ENCODE data around the gene RBM48. TPM values are rescaled to one million over a fixed set of nuclear protein-coding genes. Genes with fewer than 3 reads are reported as not detected.
"Not testable (repeated sequence)": the region's sequence is repeated elsewhere in the genome, so short reads cannot be mapped to it uniquely, and the experiment has no call there.

RBM48 gene
- total and polyA plus RNA-seq, 2 of the 8 experiments (the other 6 are each of a cell fraction or from before 2014, with no cell fraction given) = 4.3 to 8.6 TPM

GRCh38 chr7:92543542-92543941, 14.9 kb downstream of the RBM48 start:
- H4K91ac ChIP-seq (replicated peaks; ENCODE audit: insufficient read length, low read length); H2BK120ac ChIP-seq (replicated peaks; ENCODE audit: low read depth, low read length); H4K20me1 ChIP-seq (replicated peaks in 1 of 2; ENCODE audit: control insufficient read depth in 1 of 2, insufficient read depth in 2 of 2, low read length in 2 of 2); H3K4me3 ChIP-seq (ENCODE audit: extremely low read depth in 1 of 4, insufficient read depth in 2 of 4, low read depth in 3 of 4, low read length in 4 of 4); H4K8ac ChIP-seq (ENCODE audit: extremely low read depth, insufficient read depth, low read length); H3K4ac ChIP-seq (replicated peaks; ENCODE audit: insufficient read length, low read depth, low read length); H3K36me3 ChIP-seq (ENCODE audit: control insufficient read depth in 2 of 4, insufficient read depth in 4 of 4, low read length in 3 of 4); H2BK20ac ChIP-seq (ENCODE audit: low read length); H4K5ac ChIP-seq (ENCODE audit: insufficient read length, low read depth, low read length); H3K9ac ChIP-seq (replicated peaks in 1 of 4; ENCODE audit: extremely low read depth in 1 of 4, low read depth in 3 of 4, low read length in 3 of 4); H3K18ac ChIP-seq (ENCODE audit: extremely low read depth, low read length); H3K4me2 ChIP-seq (ENCODE audit: insufficient read depth in 1 of 2, low read depth in 2 of 2, low read length in 2 of 2); H2BK5ac ChIP-seq (ENCODE audit: low read depth, low read length); H3K14ac ChIP-seq (ENCODE audit: insufficient read length); H3K23ac ChIP-seq (ENCODE audit: insufficient read length); H3K23me2 ChIP-seq (ENCODE audit: low read depth, low read length); CTCF ChIA-PET (ENCODE audit: partially characterized antibody); H2BK15ac ChIP-seq (ENCODE audit: low read length); H3K4me1 ChIP-seq (replicated peaks in 1 of 4; ENCODE audit: control insufficient read depth in 3 of 4, insufficient read depth in 4 of 4, low read length in 3 of 4); FAIRE-seq; H3K79me2 ChIP-seq (ENCODE audit: control insufficient read depth in 1 of 2, insufficient read depth in 2 of 2, low read length in 2 of 2); H2BK12ac ChIP-seq (ENCODE audit: low read depth, low read length); H3K56ac ChIP-seq (replicated peaks; ENCODE audit: insufficient read length, low read depth, low read length); H3K27ac ChIP-seq (ENCODE audit: low read depth, low read length); H3K27me3 ChIP-seq (replicated peaks in 1 of 4; ENCODE audit: control insufficient read depth in 3 of 4, extremely low read depth in 1 of 4, insufficient read depth in 3 of 4, low read length in 3 of 4); H2AFZ ChIP-seq (ENCODE audit: low read length); H3K79me1 ChIP-seq (ENCODE audit: low read depth, low read length); DNase-seq (ENCODE audit: low read depth in 1 of 2, low spot score in 2 of 2); H2AK5ac ChIP-seq (ENCODE audit: low read depth, low read length); POLR2A ChIA-PET (ENCODE audit: partially characterized antibody): not testable (repeated sequence)
- peaks cover 0 to 12% of the 10 kb centered on the region in 2 experiments; a peak in 1 of 4 replicates for H3K9me3 ChIP-seq (ENCODE audit: insufficient read depth in 2 of 2, low read depth in 1 of 2, low read length in 1 of 2)
- 90% methylated on average over 2 of the region's 3 CpGs; no CpG with 5 or more reads in 1 of the 2 experiments for WGBS, 2 experiments (ENCODE audit: extremely low coverage in 1 of 2, insufficient coverage in 1 of 2, insufficient read length in 1 of 2, insufficient replicate concordance in 2 of 2, low coverage in 1 of 2, low lambda C conversion rate in 2 of 2, missing lambda C conversion rate in 1 of 2)

DNA sequence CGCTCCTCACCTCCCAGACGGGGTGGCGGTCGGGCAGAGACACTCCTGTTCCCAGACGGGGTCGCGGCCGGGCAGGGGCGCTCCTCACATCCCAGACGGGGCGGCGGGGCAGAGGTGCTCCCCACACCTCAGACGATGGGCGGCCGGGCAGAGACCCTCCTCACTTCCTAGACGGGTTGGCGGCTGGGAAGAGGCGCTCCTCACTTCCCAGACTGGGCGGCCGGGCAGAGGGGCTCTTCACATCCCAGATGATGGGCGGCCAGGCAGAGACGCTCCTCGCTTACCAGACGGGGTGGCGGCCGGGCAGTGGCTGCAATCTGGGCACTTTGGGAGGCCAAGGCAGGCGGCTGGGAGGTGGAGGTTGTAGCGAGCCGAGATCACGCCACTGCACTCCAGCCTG, 16.5 kb downstream of the RBM48 start:
- H3K27ac ChIP-seq (ENCODE audit: low read depth, low read length); H3K23ac ChIP-seq (ENCODE audit: insufficient read length); H2AK5ac ChIP-seq (ENCODE audit: low read depth, low read length); H2BK120ac ChIP-seq (replicated peaks; ENCODE audit: low read depth, low read length); H3K4me1 ChIP-seq (replicated peaks in 1 of 4; ENCODE audit: control insufficient read depth in 3 of 4, insufficient read depth in 4 of 4, low read length in 3 of 4); FAIRE-seq; H2AFZ ChIP-seq (ENCODE audit: low read length); POLR2A ChIA-PET (ENCODE audit: partially characterized antibody); H2BK20ac ChIP-seq (ENCODE audit: low read length); H3K23me2 ChIP-seq (ENCODE audit: low read depth, low read length); H3K4ac ChIP-seq (replicated peaks; ENCODE audit: insufficient read length, low read depth, low read length); H2BK5ac ChIP-seq (ENCODE audit: low read depth, low read length); H4K8ac ChIP-seq (ENCODE audit: extremely low read depth, insufficient read depth, low read length); H4K91ac ChIP-seq (replicated peaks; ENCODE audit: insufficient read length, low read length); DNase-seq (ENCODE audit: low read depth in 1 of 2, low spot score in 2 of 2); H3K27me3 ChIP-seq (replicated peaks in 1 of 4; ENCODE audit: control insufficient read depth in 3 of 4, extremely low read depth in 1 of 4, insufficient read depth in 3 of 4, low read length in 3 of 4); H2BK12ac ChIP-seq (ENCODE audit: low read depth, low read length); H3K36me3 ChIP-seq (ENCODE audit: control insufficient read depth in 2 of 4, insufficient read depth in 4 of 4, low read length in 3 of 4); CTCF ChIA-PET (ENCODE audit: partially characterized antibody); H4K20me1 ChIP-seq (replicated peaks in 1 of 2; ENCODE audit: control insufficient read depth in 1 of 2, insufficient read depth in 2 of 2, low read length in 2 of 2); H3K79me2 ChIP-seq (ENCODE audit: control insufficient read depth in 1 of 2, insufficient read depth in 2 of 2, low read length in 2 of 2); H3K9ac ChIP-seq (replicated peaks in 1 of 4; ENCODE audit: extremely low read depth in 1 of 4, low read depth in 3 of 4, low read length in 3 of 4); H3K79me1 ChIP-seq (ENCODE audit: low read depth, low read length); H3K18ac ChIP-seq (ENCODE audit: extremely low read depth, low read length); H3K56ac ChIP-seq (replicated peaks; ENCODE audit: insufficient read length, low read depth, low read length); H4K5ac ChIP-seq (ENCODE audit: insufficient read length, low read depth, low read length); H2BK15ac ChIP-seq (ENCODE audit: low read length); H3K4me2 ChIP-seq (ENCODE audit: insufficient read depth in 1 of 2, low read depth in 2 of 2, low read length in 2 of 2); H3K4me3 ChIP-seq (ENCODE audit: extremely low read depth in 1 of 4, insufficient read depth in 2 of 4, low read depth in 3 of 4, low read length in 4 of 4); H3K14ac ChIP-seq (ENCODE audit: insufficient read length): not testable (repeated sequence)
- peaks cover 0 to 12% of the 10 kb centered on the region in 2 experiments; a peak in 1 of 4 replicates for H3K9me3 ChIP-seq (ENCODE audit: insufficient read depth in 2 of 2, low read depth in 1 of 2, low read length in 1 of 2)
- 94% methylated on average over 20 of the region's 30 CpGs; no CpG with 5 or more reads in 1 of the 2 experiments for WGBS, 2 experiments (ENCODE audit: extremely low coverage in 1 of 2, insufficient coverage in 1 of 2, insufficient read length in 1 of 2, insufficient replicate concordance in 2 of 2, low coverage in 1 of 2, low lambda C conversion rate in 2 of 2, missing lambda C conversion rate in 1 of 2)

Measured in H1 (cell line).